ENCODE data around the gene FNDC10.

The FNDC10 gene

GRCh38 chr1:1627829-1628753 is 28.2 kb upstream of the FNDC10 start:
- H3K27ac ChIP-seq, result no peak overlapping the region
- TF ChIP-seq CTCF (IDR thresholded peaks at IDR 0.05), result no peak
- DNase-seq (ENCODE audit: low spot score), result no peak
- no peak overlapping the region for H3K4me3 ChIP-seq

- no peak for TF ChIP-seq CTCF (IDR thresholded peaks at IDR 0.05)
- no peak for DNase-seq (ENCODE audit: low spot score)
- H3K4me3 ChIP-seq, result no peak overlapping the region
- H3K27ac ChIP-seq, result no peak overlapping the region
These were observed 27.4 kb upstream of the FNDC10 start for GRCh38 chr1:1627261-1627828.

- H3K27ac ChIP-seq, result no peak overlapping the region
- TF ChIP-seq CTCF (IDR thresholded peaks at IDR 0.05), result no peak
- no peak overlapping the region for H3K4me3 ChIP-seq
- DNase-seq (ENCODE audit: low spot score), result no peak
These were observed 26.5 kb upstream of the FNDC10 start for GRCh38 chr1:1626207-1627141.

- DNase-seq (ENCODE audit: low spot score), result no peak
- no peak overlapping the region for H3K4me3 ChIP-seq
- no peak overlapping the region for H3K27ac ChIP-seq
These were observed 25.9 kb upstream of the FNDC10 start for GRCh38 chr1:1625824-1626206.

GRCh38 chr1:1625404-1625775 is 25.5 kb upstream of the FNDC10 start:
- TF ChIP-seq CTCF (IDR thresholded peaks at IDR 0.05), result no peak
- Histone ChIP-seq H3K4me3 (no peak overlapping the region), H3K27ac (no peak overlapping the region)
- no peak for DNase-seq (ENCODE audit: low spot score)

More at GRCh38 chr1:1625824-1626206, 25.9 kb upstream of the FNDC10 start:
- no peak for TF ChIP-seq CTCF (IDR thresholded peaks at IDR 0.05)

- no peak for DNase-seq (ENCODE audit: low spot score)
- Histone ChIP-seq H3K4me3 (no peak overlapping the region), H3K27ac (no peak overlapping the region)
- TF ChIP-seq CTCF (IDR thresholded peaks at IDR 0.05), result no peak
These were observed 24.8 kb upstream of the FNDC10 start for GRCh38 chr1:1624443-1625403.
